Measurements from ENCODE around the gene CIPC. TPM values are rescaled to one million over a fixed set of nuclear protein-coding genes. Genes with fewer than 3 reads are reported as not detected.

CIPC gene
- total RNA-seq, 1 donor from 2014 or later = 12.7 TPM

DNA sequence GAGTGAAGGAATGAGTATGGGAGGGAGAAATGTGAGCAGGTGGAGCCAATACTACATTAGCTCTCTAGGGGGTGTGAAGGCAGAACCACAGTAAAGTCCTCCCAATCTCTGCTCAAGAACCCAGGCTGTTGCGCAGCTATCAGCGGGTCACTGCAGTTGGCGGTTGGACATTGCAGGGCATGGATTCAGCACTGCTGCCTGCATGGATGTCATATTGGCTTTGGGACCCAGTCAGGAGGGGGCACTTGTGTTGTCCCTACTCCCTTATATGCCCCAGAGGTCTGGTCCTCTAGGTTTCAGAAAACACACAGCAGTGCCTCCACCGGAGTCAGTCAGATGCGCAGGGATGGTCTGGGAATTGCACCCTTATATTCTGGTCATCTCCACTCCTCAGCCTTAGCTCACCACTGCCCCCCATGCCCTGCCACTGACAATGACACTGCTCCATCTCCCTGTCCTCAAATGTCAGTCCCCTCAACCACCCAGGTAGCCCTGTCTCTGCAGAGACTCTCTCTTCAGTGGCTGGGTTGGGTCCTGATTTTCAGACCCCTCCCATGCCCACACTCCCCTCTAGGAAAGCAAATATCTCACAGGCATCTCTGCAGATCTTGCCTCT is 33.9 kb downstream of the CIPC start:
- Mint-ChIP-seq H3K27ac (no peak overlapping the region), H3K4me1 (peaks cover 2% of the 10 kb centered on the region), H3K27me3 (peaks cover 45% of the 10 kb centered on the region), H3K36me3 (ENCODE audit: low read depth) (no peaks in the 10 kb centered on the region), H3K9me3 (no peaks in the 10 kb centered on the region), H3K4me3 (no peak overlapping the region)
- DNase-seq = no peak
- intact Hi-C loops (cut with micrococcal nuclease) = no loop called here

DNA sequence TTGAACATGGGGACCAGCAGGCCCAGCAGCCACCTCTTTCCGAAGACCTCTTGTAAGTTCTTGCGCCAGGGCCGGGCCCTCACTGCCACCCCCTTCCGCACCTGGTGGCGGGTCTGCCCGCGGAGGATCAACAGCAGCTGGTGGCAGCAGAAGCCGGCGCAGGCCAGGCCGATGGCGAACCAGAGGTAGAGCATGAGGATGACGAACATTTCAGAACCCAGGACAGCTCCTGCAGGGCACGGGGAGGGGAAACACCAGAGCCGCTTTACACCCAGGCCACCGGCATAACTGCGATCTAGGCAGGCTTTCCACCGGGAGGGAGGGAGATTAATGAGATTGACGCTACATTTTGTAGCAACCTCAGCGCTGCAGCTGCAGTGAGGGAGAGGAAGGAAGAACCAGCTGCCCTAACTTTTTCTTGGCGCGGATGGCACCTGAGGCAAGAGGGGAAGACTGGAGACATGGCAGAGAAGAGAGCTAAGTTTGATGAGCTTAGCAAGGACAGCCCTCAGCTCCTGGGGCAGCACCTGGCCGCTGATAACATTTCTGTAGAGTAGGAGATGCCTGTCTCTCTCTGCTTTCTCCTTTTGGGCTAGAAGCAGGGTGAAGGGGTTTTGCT is 35.8 kb downstream of the CIPC start:
- intact Hi-C loops (cut with micrococcal nuclease) = no loop called here
- H3K27me3 Mint-ChIP-seq = peaks cover 45% of the 10 kb centered on the region

DNA sequence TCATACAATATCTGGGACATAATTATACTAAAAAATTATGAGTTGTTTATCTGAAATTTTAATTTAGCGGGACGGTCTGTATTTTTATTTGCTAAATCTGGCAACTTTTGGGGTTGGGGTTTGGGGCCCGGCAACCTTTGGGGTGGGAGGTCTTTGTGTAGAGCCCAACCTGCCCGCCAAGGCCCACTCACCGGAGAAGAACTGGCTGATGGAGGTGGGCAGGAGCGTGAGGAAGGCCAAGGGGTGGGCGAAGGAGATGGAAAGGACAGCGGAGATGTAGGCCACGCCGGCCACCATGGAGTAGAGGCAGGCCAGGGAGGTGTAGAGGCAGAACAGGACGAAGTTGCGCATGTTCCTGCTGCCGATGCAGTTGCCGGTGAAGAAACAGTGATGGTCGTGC is 41.0 kb downstream of the CIPC start:
- H3K27ac Mint-ChIP-seq = no peak overlapping the region
- intact Hi-C loops (cut with micrococcal nuclease) = no loop called here
- peak overlapping the region; percentile 42 for H3K4me3 Mint-ChIP-seq
- no peaks in the 10 kb centered on the region for H3K36me3 Mint-ChIP-seq (ENCODE audit: low read depth)
- DNase-seq = no peak
- peaks cover 60% of the 10 kb centered on the region for H3K27me3 Mint-ChIP-seq
- H3K9me3 Mint-ChIP-seq = no peaks in the 10 kb centered on the region
- peaks cover 8% of the 10 kb centered on the region for H3K4me1 Mint-ChIP-seq

More for the DNA sequence above, 35.8 kb downstream of the CIPC start:
- no peaks in the 10 kb centered on the region for H3K36me3 Mint-ChIP-seq (ENCODE audit: low read depth)
- peak; percentile 92 for DNase-seq
- H3K4me1 Mint-ChIP-seq = peaks cover 4% of the 10 kb centered on the region
- H3K9me3 Mint-ChIP-seq = no peaks in the 10 kb centered on the region
- no peak overlapping the region for H3K4me3 Mint-ChIP-seq
- H3K27ac Mint-ChIP-seq = no peak overlapping the region

DNA sequence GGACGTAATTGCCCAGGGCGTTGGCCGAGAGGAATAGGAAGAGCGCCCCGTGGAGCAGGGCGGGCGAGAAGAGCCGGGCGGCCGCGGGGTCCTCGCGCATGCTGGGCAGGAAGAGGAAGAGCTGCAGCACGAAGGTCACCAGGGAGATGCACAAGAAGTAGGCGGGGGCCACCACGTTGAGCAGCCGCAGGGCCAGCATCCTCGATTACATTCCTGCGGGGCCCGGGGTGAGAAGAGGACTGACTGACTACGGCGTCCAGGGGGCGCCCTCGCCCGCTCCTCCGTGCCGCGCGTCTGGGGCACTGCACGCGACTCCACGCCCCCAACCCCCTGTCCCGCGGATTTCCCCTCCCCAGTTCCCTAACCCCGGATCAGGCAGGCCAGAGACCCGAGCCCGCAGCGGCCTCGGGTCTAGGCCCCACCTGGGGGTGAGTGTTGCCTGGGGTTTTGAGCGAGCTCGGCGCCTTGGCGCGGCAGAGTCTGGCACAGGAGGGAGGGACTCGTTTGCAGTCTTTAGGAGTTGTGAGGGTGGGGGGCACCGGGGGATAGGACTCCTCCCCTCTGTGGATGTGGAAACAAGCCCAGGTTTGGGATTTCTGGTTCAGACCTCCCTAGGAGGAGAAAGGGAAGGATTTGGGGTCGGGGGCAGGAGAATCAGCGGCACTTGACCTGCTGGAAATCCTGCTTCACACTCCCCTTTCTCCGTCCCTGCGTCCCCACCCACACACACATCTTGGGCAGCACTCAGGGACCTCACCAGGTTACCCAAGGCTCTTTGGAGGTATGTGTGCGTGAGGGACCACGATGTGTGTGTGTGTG is 41.7 kb downstream of the CIPC start:
- H3K27ac Mint-ChIP-seq = no peak overlapping the region
- no peaks in the 10 kb centered on the region for H3K9me3 Mint-ChIP-seq
- peak overlapping the region; percentile 39 for H3K4me3 Mint-ChIP-seq
- H3K27me3 Mint-ChIP-seq = peaks cover 63% of the 10 kb centered on the region
- peaks cover 8% of the 10 kb centered on the region for H3K4me1 Mint-ChIP-seq
- intact Hi-C loops (cut with micrococcal nuclease) = no loop called here
- peak; percentile 82 for DNase-seq
- H3K36me3 Mint-ChIP-seq (ENCODE audit: low read depth) = no peaks in the 10 kb centered on the region

DNA sequence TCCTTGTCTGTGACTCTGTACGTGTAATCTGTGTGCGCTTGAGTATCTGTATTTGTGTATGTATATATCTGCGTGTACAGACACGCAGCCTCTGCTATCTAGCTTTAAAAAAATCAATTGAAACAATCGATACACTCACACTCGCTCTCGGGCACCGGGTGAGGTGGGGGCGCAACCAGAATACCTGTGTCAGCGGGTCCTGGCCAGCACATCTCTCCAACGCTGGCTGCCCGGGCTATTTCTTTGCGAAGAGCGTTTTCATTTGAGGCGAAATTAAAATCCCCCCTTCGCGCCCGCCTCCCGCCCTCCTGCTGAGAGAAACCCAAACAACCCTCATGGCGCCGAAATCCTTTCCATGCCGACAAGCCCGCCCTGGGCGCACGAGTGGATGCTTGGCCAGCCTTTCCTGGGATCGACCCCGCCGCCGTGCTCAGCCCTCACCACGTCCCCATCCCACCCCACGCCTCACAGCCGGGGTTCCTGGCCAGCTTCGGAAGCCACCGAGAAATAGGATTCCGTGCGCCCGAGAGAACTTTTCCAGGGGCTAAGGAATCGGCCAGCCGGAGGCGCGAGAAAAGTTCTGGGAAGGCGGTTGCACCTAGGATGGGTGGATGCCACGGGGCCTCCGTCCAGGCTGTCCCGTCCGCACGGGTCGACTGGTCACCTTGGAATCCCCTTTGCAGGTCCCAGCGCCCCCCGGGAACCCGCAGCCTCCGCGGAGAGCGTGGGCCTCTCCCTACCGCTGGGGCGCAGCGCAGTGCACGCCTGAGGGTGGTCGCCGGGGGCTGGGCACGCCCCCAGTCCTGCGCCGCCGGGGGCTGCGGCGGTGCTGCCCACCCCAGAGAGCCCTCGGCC is 42.5 kb downstream of the CIPC start:
- Mint-ChIP-seq H3K36me3 (ENCODE audit: low read depth) (no peaks in the 10 kb centered on the region), H3K27ac (no peak overlapping the region), H3K9me3 (no peaks in the 10 kb centered on the region), H3K4me3 (peak overlapping the region; percentile 11), H3K4me1 (peaks cover 8% of the 10 kb centered on the region), H3K27me3 (peaks cover 65% of the 10 kb centered on the region)
- intact Hi-C loops (cut with micrococcal nuclease) = no loop called here
- no peak for DNase-seq

DNA sequence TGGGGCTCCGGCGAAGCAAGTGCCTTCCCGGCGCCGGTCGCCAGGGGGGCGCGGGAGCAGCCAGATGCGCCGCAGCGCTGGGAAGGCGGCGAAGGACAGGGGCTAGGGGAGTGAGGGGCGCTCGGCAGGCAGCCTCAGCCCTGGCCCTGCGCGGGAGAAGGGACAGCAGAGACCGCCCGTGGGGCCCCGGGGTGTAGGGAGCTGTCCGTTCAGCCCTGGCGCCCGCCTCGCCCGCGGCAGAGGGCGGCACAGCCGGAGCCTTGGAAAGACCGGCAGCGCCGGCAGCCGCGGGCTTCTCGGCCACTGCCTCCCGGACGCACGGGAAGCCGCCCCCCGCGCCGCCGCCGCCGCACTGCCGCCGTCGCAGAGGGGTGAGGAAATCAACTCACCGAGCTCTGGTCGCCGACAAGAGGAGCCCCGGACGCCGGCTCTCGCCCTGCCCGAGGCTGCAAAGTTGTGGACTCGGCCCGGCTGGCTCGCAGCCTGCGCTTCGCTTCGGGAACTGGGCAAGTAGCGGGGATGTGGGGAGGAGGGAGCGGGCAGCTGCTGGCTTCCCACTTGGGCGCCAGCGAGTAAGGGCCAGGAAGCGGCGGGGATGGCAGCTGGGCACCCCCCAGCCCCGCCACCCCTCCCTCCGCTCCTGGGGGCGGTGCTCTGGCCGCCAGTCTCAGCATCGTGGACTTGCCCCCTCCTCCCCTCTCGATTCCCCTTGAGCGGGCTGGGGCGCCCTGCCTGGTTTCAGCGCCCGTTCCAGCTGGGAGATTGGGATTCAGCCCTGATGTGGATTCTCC is 43.4 kb downstream of the CIPC start, which contains the start of gene ZDHHC22:
Gene ZDHHC22, minus strand, starts transcription at position 578 of the 791 bp plus-strand sequence. CDS start 2,053 bp downstream, outside the sequence.
- Mint-ChIP-seq H3K9me3 (no peaks in the 10 kb centered on the region), H3K4me1 (peaks cover 8% of the 10 kb centered on the region), H3K27me3 (peaks cover 73% of the 10 kb centered on the region), H3K27ac (no peak within 1 kb of the TSS), H3K36me3 (ENCODE audit: low read depth) (no peaks in the 10 kb centered on the region), H3K4me3 (peak within 1 kb of the TSS; percentile 10)
- no peak for DNase-seq
- intact Hi-C loops (cut with micrococcal nuclease) = no loop called here

DNA sequence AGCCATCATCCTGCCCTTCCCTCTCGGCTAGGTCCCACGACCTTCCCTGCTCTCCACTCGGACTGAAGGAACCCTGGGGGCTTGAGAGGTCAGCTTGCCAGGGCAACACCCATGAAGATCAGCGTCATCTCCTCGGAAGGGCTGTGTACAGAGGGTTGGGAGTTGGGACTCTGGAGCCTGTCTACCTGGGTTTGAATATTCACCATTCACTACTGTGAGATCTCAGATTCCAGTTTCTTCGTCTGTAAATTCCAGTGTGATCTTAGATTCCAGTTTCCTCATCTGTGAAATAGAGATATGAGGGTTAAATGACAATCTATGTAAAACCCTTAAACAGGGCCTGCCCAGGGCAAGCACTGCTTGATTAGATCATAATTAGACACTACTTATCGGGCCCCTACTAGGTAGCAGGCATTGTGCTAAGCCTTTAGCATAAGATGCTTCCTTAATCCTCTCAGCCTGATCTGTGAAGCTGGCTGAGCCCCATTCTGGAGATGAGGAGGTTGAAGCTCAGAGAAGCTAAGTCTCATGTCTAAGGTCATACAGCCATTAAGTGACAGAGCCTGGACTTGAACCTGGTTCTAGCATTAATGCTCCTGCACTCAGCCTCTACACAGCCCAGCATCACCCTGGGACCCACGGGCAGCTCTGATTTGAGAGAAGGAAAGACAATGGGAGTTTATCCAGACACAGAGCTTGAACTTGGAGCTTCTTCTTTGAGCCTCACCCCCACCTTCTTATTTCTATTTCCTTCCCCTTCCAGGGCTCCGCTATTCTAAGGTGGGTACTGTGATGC is 44.1 kb downstream of the CIPC start:
- no peaks in the 10 kb centered on the region for H3K36me3 Mint-ChIP-seq (ENCODE audit: low read depth)
- no peak overlapping the region for H3K27ac Mint-ChIP-seq
- intact Hi-C loops (cut with micrococcal nuclease) = no loop called here
- no peaks in the 10 kb centered on the region for H3K9me3 Mint-ChIP-seq
- no peak for DNase-seq
- peaks cover 76% of the 10 kb centered on the region for H3K27me3 Mint-ChIP-seq
- H3K4me3 Mint-ChIP-seq = peak overlapping the region; percentile 10
- H3K4me1 Mint-ChIP-seq = peaks cover 8% of the 10 kb centered on the region

DNA sequence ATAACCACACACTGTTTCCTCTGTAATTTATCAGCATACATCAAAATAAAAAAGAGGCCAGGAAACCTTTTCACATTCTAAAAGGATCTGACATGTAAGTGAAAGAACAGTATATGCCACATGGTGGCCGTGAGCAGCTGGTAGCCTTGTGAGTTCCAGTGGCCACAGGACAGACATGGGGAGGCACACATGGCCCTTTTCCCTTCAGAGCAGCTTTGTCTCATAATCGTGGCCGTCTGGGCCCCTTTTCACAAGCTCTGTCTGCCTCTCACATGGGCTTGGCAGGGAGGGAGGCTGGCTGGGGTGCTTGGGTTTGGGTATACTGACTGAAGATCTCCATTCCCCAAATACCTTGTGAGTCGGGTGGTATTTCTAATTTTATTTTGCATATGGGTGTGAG is 45.0 kb downstream of the CIPC start:
- intact Hi-C loops (cut with micrococcal nuclease) = no loop called here
- peaks cover 74% of the 10 kb centered on the region for H3K27me3 Mint-ChIP-seq
- no peak for DNase-seq
- no peak overlapping the region for H3K4me3 Mint-ChIP-seq
- no peak overlapping the region for H3K27ac Mint-ChIP-seq
- H3K9me3 Mint-ChIP-seq = no peaks in the 10 kb centered on the region
- H3K36me3 Mint-ChIP-seq (ENCODE audit: low read depth) = no peaks in the 10 kb centered on the region
- peaks cover 8% of the 10 kb centered on the region for H3K4me1 Mint-ChIP-seq

DNA sequence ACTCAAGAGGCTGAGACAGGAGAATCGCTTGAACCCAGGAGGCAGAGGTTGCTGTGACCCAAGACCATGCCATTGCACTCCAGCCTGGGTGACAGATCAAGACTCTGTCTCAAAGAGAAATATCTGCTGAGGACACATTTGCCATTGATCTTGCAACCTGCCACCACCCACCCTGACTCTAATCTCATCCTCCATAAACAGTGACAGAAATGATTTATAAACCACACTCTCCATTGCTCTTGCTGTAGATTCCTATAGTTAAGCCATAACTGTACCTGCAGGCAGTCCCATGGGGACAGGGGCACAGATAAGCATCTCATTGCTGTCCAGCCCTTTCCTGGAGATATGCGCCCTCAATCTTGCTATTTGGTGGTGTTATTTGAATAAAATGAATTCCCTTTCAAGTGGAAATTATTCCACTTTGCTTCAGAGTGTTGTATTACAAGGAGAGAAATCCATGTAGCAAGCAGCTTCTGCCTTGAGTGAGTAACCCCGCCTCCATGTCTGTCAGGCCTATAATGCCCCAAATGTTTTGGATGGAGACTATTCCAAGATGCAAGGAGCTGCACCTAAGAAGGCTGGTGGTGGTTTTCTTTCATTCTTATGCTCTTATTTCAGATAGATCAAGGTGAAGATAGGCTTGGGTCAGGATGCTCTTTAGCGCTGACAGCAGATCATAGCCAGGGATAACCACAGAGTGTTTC is 46.5 kb downstream of the CIPC start:
- no peaks in the 10 kb centered on the region for H3K9me3 Mint-ChIP-seq
- intact Hi-C loops (cut with micrococcal nuclease) = no loop called here
- no peak overlapping the region for H3K4me3 Mint-ChIP-seq

DNA sequence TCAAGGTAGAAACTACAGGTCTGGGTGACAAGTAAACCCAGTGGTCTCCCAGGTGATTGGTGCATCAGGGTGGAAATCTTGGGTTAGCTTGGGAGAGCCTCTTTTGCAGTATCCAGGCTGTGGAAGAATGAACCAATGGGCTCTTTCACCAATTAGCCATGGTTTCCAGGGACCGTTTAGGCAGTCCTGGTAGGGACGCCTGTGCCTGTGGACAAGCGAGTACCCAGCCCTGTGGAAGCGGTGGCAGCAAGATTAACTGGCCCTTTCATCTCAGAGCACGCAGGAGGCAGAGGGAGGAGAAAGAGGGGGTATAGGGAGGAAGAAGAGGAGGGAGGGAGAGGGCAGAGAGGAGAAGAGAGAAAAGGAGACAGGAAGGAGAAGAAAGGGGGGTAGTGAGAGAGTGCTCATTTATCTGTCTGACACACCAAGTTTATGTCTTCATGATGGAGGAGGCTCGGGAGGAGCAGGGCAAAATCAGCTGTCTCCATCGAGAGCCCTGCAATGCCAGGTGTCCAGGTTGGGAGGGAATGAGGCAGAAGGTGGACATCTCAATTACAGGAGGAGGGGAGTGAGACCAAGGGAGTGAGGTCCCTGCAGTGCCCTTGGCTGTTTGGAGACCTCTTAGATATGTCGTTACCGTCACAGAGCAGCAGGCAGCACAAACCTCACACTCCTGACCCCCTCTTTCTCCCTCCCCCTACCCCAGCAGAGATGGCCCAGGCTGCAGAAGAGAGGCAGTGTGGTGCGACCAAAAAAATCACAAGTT is 48.1 kb downstream of the CIPC start:
- Mint-ChIP-seq H3K27me3 (peaks cover 58% of the 10 kb centered on the region), H3K36me3 (ENCODE audit: low read depth) (no peaks in the 10 kb centered on the region), H3K4me1 (no peaks in the 10 kb centered on the region), H3K4me3 (no peak overlapping the region), H3K9me3 (no peaks in the 10 kb centered on the region), H3K27ac (no peak overlapping the region)
- no peak for DNase-seq
- intact Hi-C loops (cut with micrococcal nuclease) = no loop called here

More for the DNA sequence above, 46.5 kb downstream of the CIPC start:
- Mint-ChIP-seq H3K27me3 (peaks cover 68% of the 10 kb centered on the region), H3K4me1 (peaks cover 4% of the 10 kb centered on the region), H3K27ac (no peak overlapping the region), H3K36me3 (ENCODE audit: low read depth) (no peaks in the 10 kb centered on the region)
- DNase-seq = no peak

DNA sequence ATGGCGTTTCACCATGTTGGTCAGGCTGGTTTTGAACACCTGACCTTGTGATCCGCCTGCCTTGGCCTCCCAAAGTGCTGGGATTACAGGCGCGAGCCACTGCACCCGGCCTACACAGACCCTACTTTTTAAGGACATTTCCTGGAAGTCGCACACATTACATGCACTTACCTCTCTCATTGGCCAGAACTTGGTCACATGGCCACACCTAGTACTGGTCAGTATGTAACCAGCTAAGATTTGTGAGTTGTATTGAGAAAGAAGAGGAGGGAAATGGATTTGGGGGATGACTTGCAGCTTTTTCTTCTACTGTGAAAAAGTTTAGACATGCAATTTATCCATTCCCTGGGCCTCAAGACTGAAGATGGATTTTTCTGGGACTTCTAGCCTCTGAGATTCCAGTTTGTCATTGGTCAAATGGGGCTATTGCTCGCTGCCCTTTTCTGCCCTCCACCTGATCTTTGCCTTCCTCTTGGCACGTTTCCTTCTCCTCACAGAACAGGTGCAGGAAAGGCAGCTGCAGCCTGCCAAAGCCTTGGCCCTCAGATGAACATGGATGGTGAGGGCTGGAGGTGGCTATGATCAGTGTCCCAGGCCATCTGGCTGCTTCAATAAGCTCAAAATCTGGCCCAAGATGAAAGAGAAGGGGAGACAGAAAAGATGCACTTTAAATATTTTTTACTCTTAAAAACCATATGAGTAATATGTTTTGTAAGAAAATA is 50.6 kb downstream of the CIPC start:
- Mint-ChIP-seq H3K4me1 (no peaks in the 10 kb centered on the region), H3K4me3 (no peak overlapping the region), H3K27ac (no peak overlapping the region), H3K27me3 (peaks cover 46% of the 10 kb centered on the region), H3K9me3 (no peaks in the 10 kb centered on the region), H3K36me3 (ENCODE audit: low read depth) (no peaks in the 10 kb centered on the region)
- no peak for DNase-seq
- intact Hi-C loops (cut with micrococcal nuclease) = no loop called here

Data from activated CD4-positive, alpha-beta T cell treated with anti-CD3 and anti-CD28 coated beads, Interleukin-2, amount 10 ng/mL, durations not matched to agents 24 days and 14 days (primary cell).